ENCODE data around the gene NPC1. TPM values are rescaled to one million over a fixed set of nuclear protein-coding genes. Genes with fewer than 3 reads are reported as not detected.

The NPC1 gene
- total and polyA plus RNA-seq, 4 experiments from 2014 or later, result 14.0 to 64.5 (median 42.4) TPM

DNA sequence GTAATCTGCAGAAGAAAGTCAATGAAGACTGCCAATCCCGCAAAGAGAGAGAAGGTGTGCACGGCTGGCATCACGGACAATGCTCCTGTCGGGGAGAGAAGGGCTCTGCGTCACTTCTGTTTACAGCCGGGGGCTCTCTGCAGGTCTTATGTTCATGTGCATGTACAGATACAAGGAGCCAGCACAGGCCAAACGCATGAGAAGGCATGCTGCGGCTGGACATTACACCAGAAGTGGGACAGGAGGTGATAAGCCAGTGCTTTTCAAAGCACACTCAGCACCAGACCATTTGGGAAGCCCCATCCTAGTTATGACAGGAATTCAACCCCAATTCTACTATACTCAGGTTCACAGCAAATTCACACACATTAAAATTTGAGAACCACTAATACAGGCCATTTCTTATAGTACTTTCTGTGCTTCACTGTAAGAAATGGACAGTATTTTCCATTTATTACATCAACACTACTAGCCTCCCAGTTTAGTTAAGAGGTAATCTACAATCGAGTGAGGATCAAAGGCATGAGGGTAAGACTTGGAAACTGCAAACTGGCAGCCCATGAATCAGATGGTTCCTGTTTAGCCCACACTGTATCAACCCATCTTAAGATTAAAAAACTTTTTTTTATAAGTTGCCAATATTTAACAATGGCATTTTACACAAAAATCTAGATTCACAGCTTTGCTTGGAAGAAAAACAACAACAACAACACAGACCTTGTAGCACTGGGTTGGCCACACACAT lies 44.8 kb downstream of the NPC1 start:
- Histone ChIP-seq H3K4me3 (ENCODE audit: low read length in 2 of 2) (no peak overlapping the region), H3K9me3 (ENCODE audit: control insufficient read depth in 1 of 2, low read length in 2 of 2) (no peaks in the 10 kb centered on the region), H3K27ac (ENCODE audit: low read depth, low read length) (peak overlapping the region; percentile 45), H3K36me3 (ENCODE audit: insufficient read depth, low read length) (peaks cover 61% of the 10 kb centered on the region), H3K27me3 (ENCODE audit: insufficient read depth, low read length) (no peaks in the 10 kb centered on the region), H3K4me1 (ENCODE audit: insufficient read depth, low read length) (peaks cover 39% of the 10 kb centered on the region)
- H3K4me1 Mint-ChIP-seq, result peaks cover 31 to 45% (median 36%) of the 10 kb centered on the region in 4 donors
- no peaks in the 10 kb centered on the region for H3K27me3 Mint-ChIP-seq
- peaks cover 50 to 77% of the 10 kb centered on the region in 2 donors for H3K36me3 Mint-ChIP-seq
- no peak for DNase-seq
- peak overlapping the region; percentile 21 to 86 (median 72) for H3K4me3 Mint-ChIP-seq
- H3K9me3 Mint-ChIP-seq, result no peaks in the 10 kb centered on the region
- H3K27ac Mint-ChIP-seq, result peak overlapping the region; percentile 71 to 96 (median 90)
- intact Hi-C loops (cut with micrococcal nuclease), result loop anchor here (1.0 kb wide), 1 partner anchor 46 kb away; no protein-coding TSS in a partner anchor
- ChIA-PET POLR2A (ENCODE audit: partially characterized antibody) (interaction anchor here (0.9 to 1.9 kb wide), 7 partner anchors 10 to 46 kb away, joined by 3 to 6 read pairs (median 5); partner anchors contain the start of gene NPC1), CTCF (ENCODE audit: partially characterized antibody) (interaction anchor here (0.9 to 4.2 kb wide), 9 partner anchors 10 to 586 kb away, joined by 3 to 27 read pairs (median 6); no protein-coding TSS in a partner anchor)

DNA sequence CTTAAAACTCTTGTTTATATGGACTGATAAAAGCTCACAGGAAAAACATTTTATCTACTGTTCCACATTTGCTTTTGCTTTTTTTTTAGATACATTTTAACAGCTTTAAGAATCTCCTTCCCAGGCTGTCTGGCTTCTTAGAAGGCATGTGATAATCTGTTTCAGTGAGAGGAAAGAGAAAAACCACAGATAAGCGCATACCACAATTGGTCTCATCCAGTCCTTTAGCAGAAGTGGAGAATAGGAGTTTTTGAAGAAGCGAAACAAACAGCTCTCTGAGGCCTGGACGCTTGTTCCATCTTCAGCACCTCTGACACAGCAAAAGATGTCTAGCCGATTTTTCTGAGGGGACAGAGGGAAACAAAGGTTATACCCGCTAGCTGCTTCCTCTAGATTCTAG lies 45.4 kb downstream of the NPC1 start:
- H3K27ac Mint-ChIP-seq, result peak overlapping the region; percentile 71 to 96 (median 90)
- H3K27me3 ChIP-seq (ENCODE audit: insufficient read depth, low read length), result no peaks in the 10 kb centered on the region
- H3K4me1 ChIP-seq (ENCODE audit: insufficient read depth, low read length), result peaks cover 36% of the 10 kb centered on the region
- ChIA-PET CTCF (ENCODE audit: partially characterized antibody) (interaction anchor here (1.0 to 4.2 kb wide), 8 partner anchors 10 to 47 kb away, joined by 3 to 27 read pairs (median 6); no protein-coding TSS in a partner anchor), POLR2A (ENCODE audit: partially characterized antibody) (interaction anchor here (0.9 to 1.9 kb wide), 9 partner anchors 9 to 47 kb away, joined by 3 to 6 read pairs (median 5); partner anchors contain the start of gene NPC1)
- H3K9me3 ChIP-seq (ENCODE audit: control insufficient read depth in 1 of 2, low read length in 2 of 2), result no peaks in the 10 kb centered on the region
- no peaks in the 10 kb centered on the region for H3K9me3 Mint-ChIP-seq
- H3K27me3 Mint-ChIP-seq, result no peaks in the 10 kb centered on the region
- peaks cover 29 to 43% (median 36%) of the 10 kb centered on the region in 4 donors for H3K4me1 Mint-ChIP-seq
- H3K4me3 Mint-ChIP-seq, result peak overlapping the region; percentile 21 to 86 (median 72)
- peaks cover 54 to 80% of the 10 kb centered on the region in 2 donors for H3K36me3 Mint-ChIP-seq
- peak in 4 of 5 donors; percentile 32 to 50 (median 44) for DNase-seq
- peak overlapping the region; percentile 45 for H3K27ac ChIP-seq (ENCODE audit: low read depth, low read length)
- H3K4me3 ChIP-seq (ENCODE audit: low read length in 2 of 2), result no peak overlapping the region
- intact Hi-C loops (cut with micrococcal nuclease), result loop anchor here (1.0 kb wide), 1 partner anchor 46 kb away; no protein-coding TSS in a partner anchor
- peaks cover 64% of the 10 kb centered on the region for H3K36me3 ChIP-seq (ENCODE audit: insufficient read depth, low read length)

DNA sequence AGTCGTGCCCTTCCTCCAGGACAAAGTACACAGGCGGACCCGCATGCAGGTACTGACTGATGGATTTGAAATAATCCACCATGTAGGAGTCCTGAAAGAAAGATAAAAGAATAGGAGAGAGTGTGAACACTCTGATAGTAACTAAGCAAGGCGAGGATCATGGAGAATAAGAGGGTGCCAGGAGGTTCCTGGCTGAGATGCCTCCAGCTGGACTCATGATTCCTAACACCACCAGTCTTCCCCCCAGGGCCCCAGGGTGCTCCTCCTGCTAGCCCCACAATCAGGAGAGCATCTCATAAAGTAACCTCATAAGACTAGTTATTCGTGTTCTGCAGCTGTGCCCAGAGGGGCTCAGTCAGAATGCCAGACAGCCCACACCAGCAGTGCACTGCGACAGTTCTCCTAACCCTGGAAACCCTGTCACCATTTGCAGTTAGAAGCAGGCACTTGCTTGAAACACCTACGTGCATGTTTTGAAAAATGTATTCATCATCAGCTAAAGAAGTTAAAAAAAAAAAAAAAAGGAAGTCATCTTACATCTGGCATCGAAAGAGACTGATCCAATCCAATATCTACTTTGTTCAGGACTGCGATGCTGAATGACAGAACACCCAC lies 46.3 kb downstream of the NPC1 start:
- Histone ChIP-seq H3K9me3 (ENCODE audit: control insufficient read depth in 1 of 2, low read length in 2 of 2) (no peaks in the 10 kb centered on the region), H3K27ac (ENCODE audit: low read depth, low read length) (no peak overlapping the region), H3K27me3 (ENCODE audit: insufficient read depth, low read length) (no peaks in the 10 kb centered on the region), H3K4me1 (ENCODE audit: insufficient read depth, low read length) (peaks cover 36% of the 10 kb centered on the region), H3K36me3 (ENCODE audit: insufficient read depth, low read length) (peaks cover 72% of the 10 kb centered on the region), H3K4me3 (ENCODE audit: low read length in 2 of 2) (no peak overlapping the region)
- intact Hi-C loops (cut with micrococcal nuclease), result no loop called here
- CTCF ChIA-PET (ENCODE audit: partially characterized antibody), result interaction anchor here (1.2 to 4.2 kb wide), 7 partner anchors 9 to 48 kb away, joined by 3 to 27 read pairs (median 8); no protein-coding TSS in a partner anchor
- Mint-ChIP-seq H3K9me3 (no peaks in the 10 kb centered on the region), H3K4me1 (peaks cover 29 to 44% (median 37%) of the 10 kb centered on the region in 4 donors), H3K27me3 (no peaks in the 10 kb centered on the region), H3K27ac (peak overlapping the region; percentile 71 to 94 (median 85)), H3K4me3 (peak overlapping the region in 7 of 8 donors; percentile 4 to 86 (median 46)), H3K36me3 (peaks cover 59 to 86% of the 10 kb centered on the region in 2 donors)
- no peak for DNase-seq
- POLR2A ChIA-PET (ENCODE audit: partially characterized antibody), result interaction anchor here (1.0 to 1.9 kb wide), 8 partner anchors 8 to 46 kb away, joined by 3 to 6 read pairs (median 5); partner anchors contain the start of gene NPC1

DNA sequence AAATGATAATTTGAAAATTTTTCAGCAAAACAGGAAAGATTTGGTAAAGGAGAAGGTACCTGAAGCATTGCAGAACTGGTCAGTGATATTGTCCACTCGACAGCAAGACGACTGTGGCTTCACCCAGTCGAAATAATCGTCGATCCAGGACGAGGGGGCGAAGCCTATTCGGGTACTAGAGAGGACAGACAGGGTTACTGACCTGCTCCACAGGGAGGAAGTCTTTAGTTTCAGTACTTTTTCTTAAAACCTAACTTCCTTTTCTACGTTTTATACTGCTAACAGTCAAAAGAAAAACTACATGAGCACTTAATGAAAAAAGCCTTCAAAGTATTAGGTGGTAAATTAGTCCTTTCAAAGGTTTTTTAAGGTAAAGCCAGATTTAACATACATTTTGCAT lies 47.0 kb downstream of the NPC1 start:
- H3K27me3 ChIP-seq (ENCODE audit: insufficient read depth, low read length), result no peaks in the 10 kb centered on the region
- CTCF ChIA-PET (ENCODE audit: partially characterized antibody), result interaction anchor here (4.2 kb wide), 1 partner anchor 22 kb away, joined by 27 read pairs; no protein-coding TSS in a partner anchor
- Mint-ChIP-seq H3K27me3 (no peaks in the 10 kb centered on the region), H3K4me1 (peaks cover 29 to 44% (median 37%) of the 10 kb centered on the region in 4 donors), H3K4me3 (no peak overlapping the region), H3K36me3 (peaks cover 58 to 86% of the 10 kb centered on the region in 2 donors), H3K27ac (peak overlapping the region in 4 of 7 donors; percentile 52 to 68 (median 56)), H3K9me3 (no peaks in the 10 kb centered on the region)
- POLR2A ChIA-PET (ENCODE audit: partially characterized antibody), result interaction anchor here (1.5 to 1.8 kb wide), 2 partner anchors 23 to 27 kb away, joined by 3 to 5 read pairs; no protein-coding TSS in a partner anchor
- intact Hi-C loops (cut with micrococcal nuclease), result no loop called here
- peaks cover 72% of the 10 kb centered on the region for H3K36me3 ChIP-seq (ENCODE audit: insufficient read depth, low read length)
- no peak for DNase-seq
- no peak overlapping the region for H3K27ac ChIP-seq (ENCODE audit: low read depth, low read length)
- H3K4me1 ChIP-seq (ENCODE audit: insufficient read depth, low read length), result peaks cover 36% of the 10 kb centered on the region
- no peak overlapping the region for H3K4me3 ChIP-seq (ENCODE audit: low read length in 2 of 2)
- no peaks in the 10 kb centered on the region for H3K9me3 ChIP-seq (ENCODE audit: control insufficient read depth in 1 of 2, low read length in 2 of 2)

DNA sequence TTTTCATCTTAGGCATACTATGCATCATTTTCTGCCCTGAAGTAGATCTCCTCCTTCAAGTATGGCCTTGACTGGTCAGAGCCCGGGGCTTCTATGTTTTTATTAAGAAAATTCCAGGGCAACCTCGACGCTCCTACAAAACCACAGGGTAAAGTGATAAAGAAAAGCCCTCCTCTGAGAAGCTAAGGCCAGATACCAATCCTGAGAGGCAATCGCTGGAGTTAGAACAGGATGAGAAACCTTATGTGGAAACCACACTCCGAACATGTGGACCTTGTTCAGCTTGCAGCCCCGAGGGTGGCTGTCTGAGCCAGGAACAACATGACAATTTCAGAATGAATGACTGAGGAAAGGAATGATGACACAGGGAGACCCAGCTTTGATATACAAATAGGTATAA lies 47.4 kb downstream of the NPC1 start:
- no peaks in the 10 kb centered on the region for H3K27me3 ChIP-seq (ENCODE audit: insufficient read depth, low read length)
- Mint-ChIP-seq H3K27ac (peak overlapping the region; percentile 21 to 74 (median 58)), H3K27me3 (no peaks in the 10 kb centered on the region), H3K4me3 (no peak overlapping the region), H3K36me3 (peaks cover 61 to 85% of the 10 kb centered on the region in 2 donors), H3K4me1 (peaks cover 29 to 44% (median 37%) of the 10 kb centered on the region in 4 donors), H3K9me3 (no peaks in the 10 kb centered on the region)
- intact Hi-C loops (cut with micrococcal nuclease), result no loop called here
- CTCF ChIA-PET (ENCODE audit: partially characterized antibody), result interaction anchor here (4.2 kb wide), 1 partner anchor 22 kb away, joined by 27 read pairs; no protein-coding TSS in a partner anchor
- H3K9me3 ChIP-seq (ENCODE audit: control insufficient read depth in 1 of 2, low read length in 2 of 2), result no peaks in the 10 kb centered on the region
- no peak overlapping the region for H3K4me3 ChIP-seq (ENCODE audit: low read length in 2 of 2)
- H3K4me1 ChIP-seq (ENCODE audit: insufficient read depth, low read length), result peaks cover 36% of the 10 kb centered on the region
- POLR2A ChIA-PET (ENCODE audit: partially characterized antibody), result no interaction called here
- H3K27ac ChIP-seq (ENCODE audit: low read depth, low read length), result no peak overlapping the region
- H3K36me3 ChIP-seq (ENCODE audit: insufficient read depth, low read length), result peaks cover 73% of the 10 kb centered on the region
- no peak for DNase-seq

DNA sequence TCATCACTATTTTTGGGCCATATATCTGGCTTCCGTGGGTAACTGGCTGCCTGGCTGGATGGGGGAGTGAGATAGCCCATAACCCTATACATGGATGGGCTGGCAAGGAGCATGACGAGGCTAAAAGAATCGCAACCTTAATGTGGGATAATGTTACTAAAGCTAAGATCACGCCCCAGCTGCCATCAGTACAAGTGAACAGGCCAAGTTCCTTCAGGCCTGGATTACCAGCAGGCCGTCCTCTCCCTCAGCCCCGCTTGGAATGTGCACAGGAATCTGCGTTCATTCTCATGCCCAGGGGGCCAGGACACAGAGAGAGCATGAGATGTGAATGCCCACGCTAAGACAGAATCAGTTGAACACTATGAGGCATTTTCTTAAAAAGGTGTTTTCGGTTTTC lies 48.3 kb downstream of the NPC1 start:
- Mint-ChIP-seq H3K27ac (no peak overlapping the region), H3K9me3 (no peaks in the 10 kb centered on the region), H3K4me3 (no peak overlapping the region), H3K27me3 (no peaks in the 10 kb centered on the region), H3K36me3 (peaks cover 57 to 87% of the 10 kb centered on the region in 2 donors), H3K4me1 (peaks cover 29 to 43% (median 36%) of the 10 kb centered on the region in 4 donors)
- Histone ChIP-seq H3K4me1 (ENCODE audit: insufficient read depth, low read length) (peaks cover 36% of the 10 kb centered on the region), H3K27me3 (ENCODE audit: insufficient read depth, low read length) (no peaks in the 10 kb centered on the region), H3K9me3 (ENCODE audit: control insufficient read depth in 1 of 2, low read length in 2 of 2) (no peaks in the 10 kb centered on the region), H3K4me3 (ENCODE audit: low read length in 2 of 2) (no peak overlapping the region), H3K27ac (ENCODE audit: low read depth, low read length) (no peak overlapping the region), H3K36me3 (ENCODE audit: insufficient read depth, low read length) (peaks cover 81% of the 10 kb centered on the region)
- CTCF ChIA-PET (ENCODE audit: partially characterized antibody), result interaction anchor here (4.2 kb wide), 1 partner anchor 21 kb away, joined by 27 read pairs; no protein-coding TSS in a partner anchor
- intact Hi-C loops (cut with micrococcal nuclease), result no loop called here
- DNase-seq, result no peak
- POLR2A ChIA-PET (ENCODE audit: partially characterized antibody), result no interaction called here

All from CD4-positive, alpha-beta memory T cell (primary cell).